Liver (tissue), 9 donors: ENCODE measurements around the gene HOPX. TPM values are rescaled to one million over a fixed set of nuclear protein-coding genes. Genes with fewer than 3 reads are reported as not detected.

Experiments used
- DNase-seq: peaks from one replicate; pipeline ENCODE4 v3.0.0-alpha.2; 2017; ENCODE audit warnings: low spot score
- H3K27ac ChIP-seq, 2 donors: one replicate each; pipeline ENCODE4 v1.7.0; 2013; ENCODE audit warnings: inconsistent platforms in 2 of 2, low read length in 2 of 2, control low read depth in 1 of 2, low read depth in 1 of 2, mild to moderate bottlenecking in 1 of 2
- H3K27me3 ChIP-seq, 4 donors: one replicate each; pipeline versions ENCODE4 v1.6.1 to v1.7.0; 2013; ENCODE audit warnings: low read length in 3 of 4, inconsistent platforms in 1 of 4, mild to moderate bottlenecking in 1 of 4, moderate library complexity in 1 of 4; ENCODE audit not compliant: control insufficient read depth in 4 of 4, insufficient read depth in 4 of 4
- H3K36me3 ChIP-seq, 4 donors: one replicate each; pipeline versions ENCODE4 v1.6.1 to v1.7.0; 2013; ENCODE audit warnings: low read length in 3 of 4, mild to moderate bottlenecking in 3 of 4, low read depth in 1 of 4, moderate library complexity in 1 of 4; ENCODE audit not compliant: control insufficient read depth in 4 of 4, insufficient read depth in 3 of 4
- H3K4me1 ChIP-seq, 4 donors: one replicate each; pipeline versions ENCODE4 v1.6.1 to v1.7.0; 2013; ENCODE audit warnings: low read length in 3 of 4, mild to moderate bottlenecking in 3 of 4, moderate library complexity in 1 of 4; ENCODE audit not compliant: control insufficient read depth in 4 of 4, insufficient read depth in 4 of 4
- H3K4me3 ChIP-seq, 3 donors: one replicate each; pipeline versions ENCODE4 v1.6.1 to v1.7.0; 2013; ENCODE audit warnings: low read length in 3 of 3, control low read depth in 1 of 3, low read depth in 1 of 3, mild to moderate bottlenecking in 1 of 3
- H3K9ac ChIP-seq, 2 donors: one replicate each; pipeline ENCODE4 v1.7.0; 2013; ENCODE audit warnings: low read length in 2 of 2, mild to moderate bottlenecking in 2 of 2, moderate library complexity in 2 of 2, control low read depth in 1 of 2, low read depth in 1 of 2
- H3K9me3 ChIP-seq, 4 donors: one replicate each; pipeline versions ENCODE4 v1.6.1 to v1.7.0; 2013; ENCODE audit warnings: low read length in 3 of 4; ENCODE audit not compliant: control insufficient read depth in 4 of 4
- ATF3 ChIP-seq: IDR thresholded peaks from 2 replicates; pipeline ENCODE4 v1.6.1; 2016; ENCODE audit warnings: antibody characterized with exemption
- EGR1 ChIP-seq, 2 donors: IDR thresholded peaks; 2 replicates each; pipeline ENCODE4 v1.6.1; 2016 to 2018; ENCODE audit warnings: antibody characterized with exemption in 2 of 2, low read depth in 2 of 2
- FOXA1 ChIP-seq: IDR thresholded peaks from 2 replicates; pipeline ENCODE4 v1.6.1; 2016; ENCODE audit warnings: antibody characterized with exemption
- FOXA2 ChIP-seq: IDR thresholded peaks from 2 replicates; pipeline ENCODE4 v1.6.1; 2016; ENCODE audit warnings: antibody characterized with exemption
- HNF4A ChIP-seq, 2 donors: conservative IDR thresholded peaks; 2 replicates each; pipeline ENCODE4 v1.6.1; 2016; ENCODE audit warnings: antibody characterized with exemption in 2 of 2, mild to moderate bottlenecking in 2 of 2
- HNF4G ChIP-seq: IDR thresholded peaks from 2 replicates; pipeline ENCODE4 v1.6.1; 2016; ENCODE audit warnings: antibody characterized with exemption
- JUND ChIP-seq, 2 donors: IDR thresholded peaks; 2 replicates each; pipeline ENCODE4 v1.6.1; 2016; ENCODE audit warnings: antibody characterized with exemption in 2 of 2
- MAX ChIP-seq: IDR thresholded peaks from 2 replicates; pipeline ENCODE4 v1.6.1; 2016; ENCODE audit warnings: antibody characterized with exemption
- NR2F2 ChIP-seq: IDR thresholded peaks from 2 replicates; pipeline ENCODE4 v1.6.1; 2016; ENCODE audit warnings: antibody characterized with exemption
- RAD21 ChIP-seq, 2 donors: IDR thresholded peaks; 2 replicates each; pipeline ENCODE4 v1.6.1; 2016; ENCODE audit warnings: antibody characterized with exemption in 2 of 2, mild to moderate bottlenecking in 2 of 2
- RXRA ChIP-seq, 2 donors: IDR thresholded peaks; 2 replicates each; pipeline ENCODE4 v1.6.1; 2017 to 2018; ENCODE audit warnings: antibody characterized with exemption in 2 of 2, mild to moderate bottlenecking in 1 of 2
- SP1 ChIP-seq: IDR thresholded peaks from 2 replicates; pipeline ENCODE4 v1.6.1; 2018; ENCODE audit warnings: antibody characterized with exemption, mild to moderate bottlenecking
- TAF1 ChIP-seq: conservative IDR thresholded peaks from 2 replicates; pipeline ENCODE4 v1.6.1; 2016; ENCODE audit warnings: antibody characterized with exemption, mild to moderate bottlenecking
- YY1 ChIP-seq: IDR thresholded peaks from 2 replicates; pipeline ENCODE4 v1.6.1; 2016; ENCODE audit warnings: antibody characterized with exemption, mild to moderate bottlenecking
- ZBTB33 ChIP-seq: IDR thresholded peaks from 2 replicates; pipeline ENCODE4 v1.6.1; 2016; ENCODE audit warnings: antibody characterized with exemption
- WGBS: extraction: QIAGEN DNeasy Blood & Tissue Kit; methylation state at CpG from one replicate; pipeline ENCODE4 v1.1.7; 2013; 5-methylcytosine and 5-hydroxymethylcytosine counted together
- polyA plus RNA-seq, 2 donors: library from polyadenylated mRNA; stranded (reverse) in 1 of 2; unstranded in 1 of 2; fragments of 200-250 nt in 1 of 2; fragments of >200 nt in 1 of 2; fragmentation: Nextera tagmentation in 1 of 2; extraction: Ambion mirVana in 1 of 2; gene quantifications; one replicate each; pipeline versions ENCODE4 v1.2.1 to v1.2.3, GENCODE V29; 2013 to 2015
- total RNA-seq, 2 donors: library from RNA; depleted of rRNA; stranded (reverse); fragments of >200 nt; gene quantifications; one replicate each; pipeline ENCODE4 v1.2.3, GENCODE V29; 2014
- TF ChIP-seq, protein P1 (sequence below): IDR thresholded peaks from 2 replicates; pipeline ENCODE4 v1.6.1; 2016; ENCODE audit warnings: antibody characterized with exemption, mild to moderate bottlenecking
- TF ChIP-seq, protein P2 (sequence below): fragments of 150-350 bp; IDR thresholded peaks from 2 replicates; pipeline ENCODE4 v1.5.1; 2017; ENCODE audit warnings: improper control_type of control experiment, low read depth, low read length; ENCODE audit not compliant: missing input control
- donor health status: healthy.
- donor health status: healthy.
- donor health status: healthy.
- donor health status: healthy.
- donor health status: healthy.

HOPX gene
- total and polyA plus RNA-seq, 4 donors = 0.40 to 2.4 (median 0.63) TPM

GRCh38 chr4:56627985-56628384 is 53.1 kb downstream of the HOPX start:
- peaks cover 0 to 8% (median 4%) of the 10 kb centered on the region in 4 donors for H3K9me3 ChIP-seq
- H3K9ac ChIP-seq = no peak overlapping the region
- no peaks in the 10 kb centered on the region for H3K27me3 ChIP-seq
- TF ChIP-seq YY1 = no peak
- no peak for TF ChIP-seq JUND (IDR thresholded peaks at IDR 0.05)
- no peak for TF ChIP-seq NR2F2
- no peak for TF ChIP-seq MAX
- TF ChIP-seq RAD21 (IDR thresholded peaks at IDR 0.05) = no peak
- no peak for TF ChIP-seq EGR1 (IDR thresholded peaks at IDR 0.05; ENCODE audit: low read depth in 2 of 2)
- no peak for TF ChIP-seq RXRA (IDR thresholded peaks at IDR 0.05)
- TF ChIP-seq TAF1 = no peak
- no peak for TF ChIP-seq FOXA1
- TF ChIP-seq SP1 = no peak
- TF ChIP-seq ATF3 = no peak
- TF ChIP-seq, protein P1, sequence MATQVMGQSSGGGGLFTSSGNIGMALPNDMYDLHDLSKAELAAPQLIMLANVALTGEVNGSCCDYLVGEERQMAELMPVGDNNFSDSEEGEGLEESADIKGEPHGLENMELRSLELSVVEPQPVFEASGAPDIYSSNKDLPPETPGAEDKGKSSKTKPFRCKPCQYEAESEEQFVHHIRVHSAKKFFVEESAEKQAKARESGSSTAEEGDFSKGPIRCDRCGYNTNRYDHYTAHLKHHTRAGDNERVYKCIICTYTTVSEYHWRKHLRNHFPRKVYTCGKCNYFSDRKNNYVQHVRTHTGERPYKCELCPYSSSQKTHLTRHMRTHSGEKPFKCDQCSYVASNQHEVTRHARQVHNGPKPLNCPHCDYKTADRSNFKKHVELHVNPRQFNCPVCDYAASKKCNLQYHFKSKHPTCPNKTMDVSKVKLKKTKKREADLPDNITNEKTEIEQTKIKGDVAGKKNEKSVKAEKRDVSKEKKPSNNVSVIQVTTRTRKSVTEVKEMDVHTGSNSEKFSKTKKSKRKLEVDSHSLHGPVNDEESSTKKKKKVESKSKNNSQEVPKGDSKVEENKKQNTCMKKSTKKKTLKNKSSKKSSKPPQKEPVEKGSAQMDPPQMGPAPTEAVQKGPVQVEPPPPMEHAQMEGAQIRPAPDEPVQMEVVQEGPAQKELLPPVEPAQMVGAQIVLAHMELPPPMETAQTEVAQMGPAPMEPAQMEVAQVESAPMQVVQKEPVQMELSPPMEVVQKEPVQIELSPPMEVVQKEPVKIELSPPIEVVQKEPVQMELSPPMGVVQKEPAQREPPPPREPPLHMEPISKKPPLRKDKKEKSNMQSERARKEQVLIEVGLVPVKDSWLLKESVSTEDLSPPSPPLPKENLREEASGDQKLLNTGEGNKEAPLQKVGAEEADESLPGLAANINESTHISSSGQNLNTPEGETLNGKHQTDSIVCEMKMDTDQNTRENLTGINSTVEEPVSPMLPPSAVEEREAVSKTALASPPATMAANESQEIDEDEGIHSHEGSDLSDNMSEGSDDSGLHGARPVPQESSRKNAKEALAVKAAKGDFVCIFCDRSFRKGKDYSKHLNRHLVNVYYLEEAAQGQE = no peak
- no peaks in the 10 kb centered on the region for H3K4me1 ChIP-seq
- H3K27ac ChIP-seq = no peak overlapping the region
- DNase-seq = no peak
- H3K4me3 ChIP-seq = no peak overlapping the region
- H3K36me3 ChIP-seq = no peaks in the 10 kb centered on the region
- 64% methylated on average over 2 of the region's 2 CpGs for WGBS

GRCh38 chr4:56627375-56627774 is 53.7 kb downstream of the HOPX start:
- no peak overlapping the region for H3K4me3 ChIP-seq

GRCh38 chr4:56626963-56627362 is 54.1 kb downstream of the HOPX start:
- Histone ChIP-seq H3K36me3 (no peaks in the 10 kb centered on the region), H3K27me3 (no peaks in the 10 kb centered on the region), H3K4me3 (no peak overlapping the region), H3K9ac (no peak overlapping the region), H3K27ac (no peak overlapping the region), H3K9me3 (peaks cover 0 to 8% (median 4%) of the 10 kb centered on the region in 4 donors), H3K4me1 (no peaks in the 10 kb centered on the region)
- TF ChIP-seq YY1 (no peak), SP1 (no peak), NR2F2 (no peak), JUND (IDR thresholded peaks at IDR 0.05) (no peak), EGR1 (IDR thresholded peaks at IDR 0.05; ENCODE audit: low read depth in 2 of 2) (no peak), FOXA1 (no peak), ZBTB33 (no peak), HNF4G (no peak), ATF3 (no peak), RXRA (IDR thresholded peaks at IDR 0.05) (no peak), MAX (no peak), HNF4A (conservative IDR thresholded peaks at IDR 0.05) (no peak)
- TF ChIP-seq, protein P2, sequence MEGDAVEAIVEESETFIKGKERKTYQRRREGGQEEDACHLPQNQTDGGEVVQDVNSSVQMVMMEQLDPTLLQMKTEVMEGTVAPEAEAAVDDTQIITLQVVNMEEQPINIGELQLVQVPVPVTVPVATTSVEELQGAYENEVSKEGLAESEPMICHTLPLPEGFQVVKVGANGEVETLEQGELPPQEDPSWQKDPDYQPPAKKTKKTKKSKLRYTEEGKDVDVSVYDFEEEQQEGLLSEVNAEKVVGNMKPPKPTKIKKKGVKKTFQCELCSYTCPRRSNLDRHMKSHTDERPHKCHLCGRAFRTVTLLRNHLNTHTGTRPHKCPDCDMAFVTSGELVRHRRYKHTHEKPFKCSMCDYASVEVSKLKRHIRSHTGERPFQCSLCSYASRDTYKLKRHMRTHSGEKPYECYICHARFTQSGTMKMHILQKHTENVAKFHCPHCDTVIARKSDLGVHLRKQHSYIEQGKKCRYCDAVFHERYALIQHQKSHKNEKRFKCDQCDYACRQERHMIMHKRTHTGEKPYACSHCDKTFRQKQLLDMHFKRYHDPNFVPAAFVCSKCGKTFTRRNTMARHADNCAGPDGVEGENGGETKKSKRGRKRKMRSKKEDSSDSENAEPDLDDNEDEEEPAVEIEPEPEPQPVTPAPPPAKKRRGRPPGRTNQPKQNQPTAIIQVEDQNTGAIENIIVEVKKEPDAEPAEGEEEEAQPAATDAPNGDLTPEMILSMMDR = no peak
- DNase-seq = no peak
- 77% methylated on average over 2 of the region's 2 CpGs for WGBS

More at GRCh38 chr4:56627375-56627774, 53.7 kb downstream of the HOPX start:
- Histone ChIP-seq H3K27ac (no peak overlapping the region), H3K36me3 (no peaks in the 10 kb centered on the region), H3K27me3 (no peaks in the 10 kb centered on the region), H3K9ac (no peak overlapping the region), H3K4me1 (no peaks in the 10 kb centered on the region), H3K9me3 (peaks cover 0 to 8% (median 4%) of the 10 kb centered on the region in 4 donors)
- WGBS = 72% methylated on average over 1 of the region's 1 CpG
- no peak for DNase-seq
- TF ChIP-seq FOXA2 (no peak), FOXA1 (no peak), NR2F2 (no peak), JUND (IDR thresholded peaks at IDR 0.05) (no peak), SP1 (no peak)
